Measurements from ENCODE around the gene PWWP2B.

Gene PWWP2B

GRCh38 chr10:132413226-132414205 is 16.5 kb downstream of the PWWP2B start:
- H2BK120ac ChIP-seq (ENCODE audit: low read depth, low read length): no peak overlapping the region
- H3K56ac ChIP-seq (ENCODE audit: low read length): no peak overlapping the region
- H3K27ac ChIP-seq (ENCODE audit: low read depth, low read length): no peak overlapping the region
- no peak overlapping the region for H3K4ac ChIP-seq (ENCODE audit: low read depth, low read length)
- H3K27me3 ChIP-seq (ENCODE audit: insufficient read depth, low read length, poor library complexity): no peaks in the 10 kb centered on the region
- no peak overlapping the region for H4K8ac ChIP-seq (ENCODE audit: low read depth, low read length)
- no peak overlapping the region for H3K18ac ChIP-seq (ENCODE audit: low read length)
- no peak overlapping the region for H4K5ac ChIP-seq (ENCODE audit: low read length)
- peaks cover 5% of the 10 kb centered on the region for H3K79me1 ChIP-seq (ENCODE audit: low read length)
- no CpG with 5 or more reads among the region's 32 CpGs for WGBS (ENCODE audit: extremely low coverage, insufficient coverage, low lambda C conversion rate)
- H3K36me3 ChIP-seq (ENCODE audit: control insufficient read depth, insufficient read depth, low read length): no peaks in the 10 kb centered on the region
- H3K23ac ChIP-seq (ENCODE audit: low read length): no peak overlapping the region
- no peak for DNase-seq
- H2BK5ac ChIP-seq (ENCODE audit: low read length): no peak overlapping the region
- H3K4me1 ChIP-seq (ENCODE audit: control insufficient read depth, low read depth, low read length): peaks cover 8% of the 10 kb centered on the region
- peaks cover 7% of the 10 kb centered on the region for H3K79me2 ChIP-seq (ENCODE audit: control insufficient read depth, insufficient read depth, low read length)
- no peak overlapping the region for H2BK15ac ChIP-seq (replicated peaks; ENCODE audit: low read depth)
- H3K4me3 ChIP-seq (ENCODE audit: low read length): no peak overlapping the region
- H2AK5ac ChIP-seq (ENCODE audit: low read length): no peak overlapping the region
- no peak overlapping the region for H3K9ac ChIP-seq (ENCODE audit: low read length)
- no peak overlapping the region for H3K4me2 ChIP-seq (ENCODE audit: low read length)

DNA sequence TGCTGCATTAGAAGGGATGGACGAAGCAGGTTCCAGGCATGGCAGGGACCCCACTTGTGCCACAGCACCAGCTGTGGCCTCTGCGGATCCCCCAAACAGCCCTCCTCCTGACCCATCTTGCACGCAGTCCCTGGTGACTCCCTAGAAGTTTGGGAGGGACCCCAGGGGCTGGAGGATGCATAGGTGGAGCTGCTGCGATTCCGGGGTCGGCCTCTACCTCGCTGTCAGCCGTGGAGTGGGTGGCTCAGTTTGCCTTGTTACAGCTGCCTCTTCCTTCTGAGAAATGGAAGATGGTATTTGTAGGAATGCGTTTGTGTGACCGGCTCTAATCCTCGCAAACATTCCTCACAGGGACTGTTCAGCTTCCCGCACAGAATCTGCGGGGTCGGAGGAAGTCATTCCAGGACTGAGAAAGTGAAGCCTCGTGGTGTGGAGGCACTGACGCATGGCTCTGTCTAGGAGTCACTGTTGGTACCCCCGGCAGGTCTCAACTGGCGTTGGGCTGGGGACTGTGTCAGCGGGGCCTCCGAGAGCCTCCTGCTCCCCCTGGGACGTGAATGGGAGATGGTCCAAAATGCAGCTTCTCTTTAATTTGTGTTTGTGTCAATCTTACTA is 17.5 kb downstream of the PWWP2B start:
- H3K18ac ChIP-seq (ENCODE audit: low read length): no peak overlapping the region
- H3K4me2 ChIP-seq (ENCODE audit: low read length): no peak overlapping the region
- no peak overlapping the region for H4K8ac ChIP-seq (ENCODE audit: low read depth, low read length)
- no peak overlapping the region for H2BK5ac ChIP-seq (ENCODE audit: low read length)
- no peak overlapping the region for H3K9ac ChIP-seq (ENCODE audit: low read length)
- DNase-seq: no peak
- peak overlapping the region; percentile 43 for H3K56ac ChIP-seq (ENCODE audit: low read length)
- no peak overlapping the region for H2AK5ac ChIP-seq (ENCODE audit: low read length)
- H3K27ac ChIP-seq (ENCODE audit: low read depth, low read length): no peak overlapping the region
- no peak overlapping the region for H4K5ac ChIP-seq (ENCODE audit: low read length)
- no peak overlapping the region for H3K4me3 ChIP-seq (ENCODE audit: low read length)
- H3K36me3 ChIP-seq (ENCODE audit: control insufficient read depth, insufficient read depth, low read length): no peaks in the 10 kb centered on the region
- WGBS (ENCODE audit: extremely low coverage, insufficient coverage, low lambda C conversion rate): no CpG with 5 or more reads among the region's 21 CpGs
- H2BK120ac ChIP-seq (ENCODE audit: low read depth, low read length): no peak overlapping the region
- H3K23ac ChIP-seq (ENCODE audit: low read length): no peak overlapping the region
- no peak overlapping the region for H3K4ac ChIP-seq (ENCODE audit: low read depth, low read length)
- H2BK15ac ChIP-seq (replicated peaks; ENCODE audit: low read depth): no peak overlapping the region
- H3K27me3 ChIP-seq (ENCODE audit: insufficient read depth, low read length, poor library complexity): no peaks in the 10 kb centered on the region
- H3K79me1 ChIP-seq (ENCODE audit: low read length): peaks cover 3% of the 10 kb centered on the region
- H3K4me1 ChIP-seq (ENCODE audit: control insufficient read depth, low read depth, low read length): peaks cover 7% of the 10 kb centered on the region
- peaks cover 5% of the 10 kb centered on the region for H3K79me2 ChIP-seq (ENCODE audit: control insufficient read depth, insufficient read depth, low read length)

GRCh38 chr10:132415255-132415654 is 18.3 kb downstream of the PWWP2B start:
- H3K9ac ChIP-seq (ENCODE audit: low read length): no peak overlapping the region
- peaks cover 7% of the 10 kb centered on the region for H3K4me1 ChIP-seq (ENCODE audit: control insufficient read depth, low read depth, low read length)
- no peak for DNase-seq
- H2BK5ac ChIP-seq (ENCODE audit: low read length): no peak overlapping the region
- no peak overlapping the region for H3K4ac ChIP-seq (ENCODE audit: low read depth, low read length)
- H3K27me3 ChIP-seq (ENCODE audit: insufficient read depth, low read length, poor library complexity): no peaks in the 10 kb centered on the region
- H3K27ac ChIP-seq (ENCODE audit: low read depth, low read length): no peak overlapping the region
- no peak overlapping the region for H2BK120ac ChIP-seq (ENCODE audit: low read depth, low read length)
- H3K79me1 ChIP-seq (ENCODE audit: low read length): no peaks in the 10 kb centered on the region
- no peak overlapping the region for H3K4me3 ChIP-seq (ENCODE audit: low read length)
- no peaks in the 10 kb centered on the region for H3K36me3 ChIP-seq (ENCODE audit: control insufficient read depth, insufficient read depth, low read length)
- no peak overlapping the region for H3K56ac ChIP-seq (ENCODE audit: low read length)
- 100% methylated on average over 4 of the region's 5 CpGs for WGBS (ENCODE audit: extremely low coverage, insufficient coverage, low lambda C conversion rate)
- H2BK15ac ChIP-seq (replicated peaks; ENCODE audit: low read depth): no peak overlapping the region
- no peak overlapping the region for H2AK5ac ChIP-seq (ENCODE audit: low read length)
- H3K23ac ChIP-seq (ENCODE audit: low read length): no peak overlapping the region
- H3K18ac ChIP-seq (ENCODE audit: low read length): no peak overlapping the region
- H4K8ac ChIP-seq (ENCODE audit: low read depth, low read length): no peak overlapping the region
- no peak overlapping the region for H3K4me2 ChIP-seq (ENCODE audit: low read length)
- H4K5ac ChIP-seq (ENCODE audit: low read length): no peak overlapping the region
- peaks cover 2% of the 10 kb centered on the region for H3K79me2 ChIP-seq (ENCODE audit: control insufficient read depth, insufficient read depth, low read length)

GRCh38 chr10:132415956-132416355 is 19.0 kb downstream of the PWWP2B start:
- H3K4me2 ChIP-seq (ENCODE audit: low read length): no peak overlapping the region
- H2BK120ac ChIP-seq (ENCODE audit: low read depth, low read length): no peak overlapping the region
- H2BK15ac ChIP-seq (replicated peaks; ENCODE audit: low read depth): no peak overlapping the region
- H4K8ac ChIP-seq (ENCODE audit: low read depth, low read length): no peak overlapping the region
- no peak overlapping the region for H3K56ac ChIP-seq (ENCODE audit: low read length)
- peaks cover 7% of the 10 kb centered on the region for H3K4me1 ChIP-seq (ENCODE audit: control insufficient read depth, low read depth, low read length)
- WGBS (ENCODE audit: extremely low coverage, insufficient coverage, low lambda C conversion rate): no CpG with 5 or more reads among the region's 22 CpGs
- H2AK5ac ChIP-seq (ENCODE audit: low read length): no peak overlapping the region
- no peak overlapping the region for H3K27ac ChIP-seq (ENCODE audit: low read depth, low read length)
- H4K5ac ChIP-seq (ENCODE audit: low read length): no peak overlapping the region
- H3K4me3 ChIP-seq (ENCODE audit: low read length): no peak overlapping the region
- H3K79me2 ChIP-seq (ENCODE audit: control insufficient read depth, insufficient read depth, low read length): no peaks in the 10 kb centered on the region
- H3K9ac ChIP-seq (ENCODE audit: low read length): no peak overlapping the region
- H3K4ac ChIP-seq (ENCODE audit: low read depth, low read length): no peak overlapping the region
- H3K27me3 ChIP-seq (ENCODE audit: insufficient read depth, low read length, poor library complexity): no peaks in the 10 kb centered on the region
- no peak overlapping the region for H2BK5ac ChIP-seq (ENCODE audit: low read length)
- no peaks in the 10 kb centered on the region for H3K36me3 ChIP-seq (ENCODE audit: control insufficient read depth, insufficient read depth, low read length)
- DNase-seq: no peak
- H3K23ac ChIP-seq (ENCODE audit: low read length): no peak overlapping the region
- no peak overlapping the region for H3K18ac ChIP-seq (ENCODE audit: low read length)
- no peaks in the 10 kb centered on the region for H3K79me1 ChIP-seq (ENCODE audit: low read length)

GRCh38 chr10:132416566-132417256 is 19.7 kb downstream of the PWWP2B start:
- H3K79me1 ChIP-seq (ENCODE audit: low read length): no peaks in the 10 kb centered on the region
- H3K27me3 ChIP-seq (ENCODE audit: insufficient read depth, low read length, poor library complexity): no peaks in the 10 kb centered on the region
- peaks cover 9% of the 10 kb centered on the region for H3K4me1 ChIP-seq (ENCODE audit: control insufficient read depth, low read depth, low read length)
- no peak overlapping the region for H2BK15ac ChIP-seq (replicated peaks; ENCODE audit: low read depth)
- H3K4me2 ChIP-seq (ENCODE audit: low read length): no peak overlapping the region
- H3K4me3 ChIP-seq (ENCODE audit: low read length): no peak overlapping the region
- no peak overlapping the region for H4K5ac ChIP-seq (ENCODE audit: low read length)
- no peak overlapping the region for H2AK5ac ChIP-seq (ENCODE audit: low read length)
- H3K56ac ChIP-seq (ENCODE audit: low read length): no peak overlapping the region
- no peak overlapping the region for H3K18ac ChIP-seq (ENCODE audit: low read length)
- DNase-seq: no peak
- H3K9ac ChIP-seq (ENCODE audit: low read length): no peak overlapping the region
- no peak overlapping the region for H4K8ac ChIP-seq (ENCODE audit: low read depth, low read length)
- no CpG with 5 or more reads among the region's 32 CpGs for WGBS (ENCODE audit: extremely low coverage, insufficient coverage, low lambda C conversion rate)
- H3K79me2 ChIP-seq (ENCODE audit: control insufficient read depth, insufficient read depth, low read length): no peaks in the 10 kb centered on the region
- H3K4ac ChIP-seq (ENCODE audit: low read depth, low read length): no peak overlapping the region
- no peak overlapping the region for H3K27ac ChIP-seq (ENCODE audit: low read depth, low read length)
- no peak overlapping the region for H3K23ac ChIP-seq (ENCODE audit: low read length)
- no peak overlapping the region for H2BK120ac ChIP-seq (ENCODE audit: low read depth, low read length)
- H3K36me3 ChIP-seq (ENCODE audit: control insufficient read depth, insufficient read depth, low read length): no peaks in the 10 kb centered on the region
- no peak overlapping the region for H2BK5ac ChIP-seq (ENCODE audit: low read length)
